T-helper 1 cell treated with Interleukin-12 subunit alpha and Interleukin-12 subunit beta and Interleukin-4 antibody, amounts not matched to agents 30 μg/mL and 1 μg/mL, for 36 hours (primary cell): Measurements from ENCODE around the gene PARP12.

Experiments
- H3K27ac Mint-ChIP-seq: one replicate; pipeline ENCODE4 v1.8.0; 2021; ENCODE audit warnings: mild to moderate bottlenecking, mixed read lengths
- H3K27me3 Mint-ChIP-seq: one replicate; pipeline ENCODE4 v1.8.0; 2021; ENCODE audit warnings: low read depth, mixed read lengths
- H3K36me3 Mint-ChIP-seq: one replicate; pipeline ENCODE4 v1.8.0; 2021; ENCODE audit warnings: low read depth, mixed read lengths
- H3K4me1 Mint-ChIP-seq: one replicate; pipeline ENCODE4 v1.8.0; 2021; ENCODE audit warnings: low read depth, mixed read lengths
- H3K4me3 Mint-ChIP-seq: one replicate; pipeline ENCODE4 v1.8.0; 2021; ENCODE audit warnings: mild to moderate bottlenecking, moderate library complexity, mixed read lengths
- H3K9me3 Mint-ChIP-seq: one replicate; pipeline ENCODE4 v1.8.0; 2021; ENCODE audit warnings: mixed read lengths

PARP12 gene

DNA sequence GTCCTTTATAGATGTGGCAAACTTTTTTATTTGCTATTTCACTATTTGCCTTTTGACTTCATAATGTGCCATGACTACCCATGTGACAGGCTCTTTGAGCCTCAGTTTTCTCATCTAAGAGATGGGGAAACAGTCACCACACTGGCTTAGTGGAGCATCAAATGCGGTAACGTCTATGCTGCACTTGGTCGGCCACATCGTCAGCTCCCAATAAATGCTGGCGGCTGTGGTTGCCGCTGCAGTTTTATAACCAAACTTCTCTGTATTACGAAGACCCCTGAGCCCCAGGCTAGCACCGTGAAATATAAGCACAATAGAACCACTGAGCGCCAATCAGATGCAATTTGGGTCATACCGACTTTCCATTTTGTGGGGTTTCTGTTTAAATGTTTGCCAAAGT lies 56.2 kb downstream of the PARP12 start:
- Mint-ChIP-seq H3K4me3 (no peak overlapping the region), H3K36me3 (no peaks in the 10 kb centered on the region), H3K4me1 (no peaks in the 10 kb centered on the region), H3K27me3 (peaks cover 3% of the 10 kb centered on the region), H3K9me3 (no peaks in the 10 kb centered on the region), H3K27ac (no peak overlapping the region)

DNA sequence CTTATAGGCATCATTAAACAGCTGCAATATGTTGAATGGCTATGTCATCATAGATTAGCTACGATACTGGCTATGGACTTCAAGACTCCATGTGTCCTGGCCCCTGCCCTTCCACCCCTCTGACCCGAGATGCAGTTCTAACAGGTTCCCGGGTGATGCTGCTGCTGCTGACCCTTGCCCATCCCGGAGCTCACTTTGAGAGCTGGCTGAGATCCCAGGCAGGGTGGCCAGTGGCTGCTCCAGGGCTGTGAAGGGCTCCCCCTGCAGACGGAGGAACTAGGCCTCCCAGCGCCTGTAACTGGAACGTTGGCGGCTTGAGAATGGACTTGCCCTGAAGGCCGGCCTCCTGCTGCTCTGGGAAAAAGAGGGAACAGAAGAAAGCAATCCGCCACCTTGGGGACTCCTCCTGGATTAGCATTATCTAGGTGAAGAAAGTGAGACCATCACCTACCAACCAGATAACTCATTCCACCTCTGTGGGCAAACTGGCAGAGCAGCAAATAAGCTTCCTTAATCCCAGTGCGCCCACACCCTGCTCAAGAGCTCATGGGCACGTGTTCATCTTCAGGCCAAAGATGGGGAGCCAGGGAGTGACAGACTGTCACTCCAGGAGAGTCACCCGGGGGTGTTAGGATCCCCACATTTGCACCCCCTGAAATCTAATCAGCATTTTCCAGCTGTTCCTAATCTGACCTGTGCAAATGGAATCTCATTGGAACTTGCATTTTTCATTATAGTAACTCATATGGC lies 56.8 kb downstream of the PARP12 start:
- Mint-ChIP-seq H3K27ac (no peak overlapping the region), H3K27me3 (no peaks in the 10 kb centered on the region), H3K36me3 (no peaks in the 10 kb centered on the region), H3K9me3 (no peaks in the 10 kb centered on the region), H3K4me3 (no peak overlapping the region), H3K4me1 (no peaks in the 10 kb centered on the region)

DNA sequence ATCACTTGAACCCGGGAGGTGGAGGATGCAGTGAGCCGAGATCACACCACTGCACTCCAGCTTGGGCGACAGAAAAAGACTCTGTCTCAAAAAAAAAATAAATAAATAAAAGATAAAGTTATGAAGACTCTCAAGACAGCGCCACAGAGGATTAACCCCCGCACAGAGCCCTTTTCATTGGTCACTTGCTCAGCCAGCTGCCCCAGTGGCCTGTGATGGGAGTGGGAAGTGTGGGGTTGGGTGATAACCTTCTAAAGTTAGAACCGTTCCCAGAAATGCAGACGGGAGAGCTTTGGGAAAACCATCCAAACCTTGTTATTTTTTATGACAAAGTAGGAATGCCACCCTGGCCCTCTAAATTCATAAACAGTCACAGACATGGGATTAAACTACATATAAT lies 57.4 kb downstream of the PARP12 start:
- no peaks in the 10 kb centered on the region for H3K9me3 Mint-ChIP-seq
- H3K4me3 Mint-ChIP-seq, result no peak overlapping the region
- H3K27ac Mint-ChIP-seq, result no peak overlapping the region
- H3K27me3 Mint-ChIP-seq, result no peaks in the 10 kb centered on the region
- no peaks in the 10 kb centered on the region for H3K4me1 Mint-ChIP-seq
- H3K36me3 Mint-ChIP-seq, result no peaks in the 10 kb centered on the region

DNA sequence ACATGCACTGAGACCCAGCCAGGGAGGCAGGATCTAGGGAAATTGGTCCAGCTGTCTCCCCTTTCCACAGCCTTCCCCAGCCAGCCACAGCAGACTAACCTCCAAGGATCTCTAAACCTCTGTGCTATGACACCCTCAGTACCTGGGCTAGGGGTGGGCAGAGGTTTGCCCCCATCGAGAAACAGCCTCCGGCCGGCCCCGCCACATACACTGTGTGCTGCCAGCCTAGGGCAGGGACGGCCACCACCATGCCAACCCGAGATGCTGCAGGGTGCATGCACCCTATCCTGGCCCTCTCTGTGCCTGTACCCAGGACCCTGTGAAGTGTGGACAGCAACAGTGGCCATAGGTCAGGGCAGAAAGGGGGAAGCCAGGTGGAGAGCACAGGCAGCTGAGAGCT lies 58.1 kb downstream of the PARP12 start:
- H3K9me3 Mint-ChIP-seq, result no peaks in the 10 kb centered on the region
- H3K27me3 Mint-ChIP-seq, result no peaks in the 10 kb centered on the region
- H3K4me1 Mint-ChIP-seq, result no peaks in the 10 kb centered on the region
- H3K4me3 Mint-ChIP-seq, result no peak overlapping the region
- no peaks in the 10 kb centered on the region for H3K36me3 Mint-ChIP-seq
- no peak overlapping the region for H3K27ac Mint-ChIP-seq

DNA sequence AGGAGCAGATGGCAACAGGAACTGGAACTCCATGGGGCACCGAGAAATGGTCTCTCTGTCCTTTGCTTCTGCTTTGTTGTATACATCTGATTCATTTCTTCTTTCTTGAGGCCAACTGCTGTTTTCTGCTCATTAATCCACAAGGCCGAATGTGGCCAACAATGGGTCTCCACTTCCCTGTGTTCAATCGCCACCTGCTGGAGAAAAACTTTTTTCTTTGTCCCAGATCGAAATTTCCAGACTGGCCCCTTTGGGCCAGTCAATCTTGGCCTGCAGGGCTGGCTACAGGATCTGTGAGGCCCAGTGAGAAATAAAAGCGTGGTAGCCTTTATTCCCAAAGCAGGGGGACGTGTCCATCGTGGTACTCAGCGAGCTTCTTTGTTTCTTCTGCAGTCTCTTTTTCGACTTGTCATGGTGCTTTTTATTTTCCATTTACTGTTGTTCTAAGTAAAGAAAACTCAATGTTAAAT lies 58.8 kb downstream of the PARP12 start:
- Mint-ChIP-seq H3K9me3 (no peaks in the 10 kb centered on the region), H3K27ac (no peak overlapping the region), H3K4me3 (no peak overlapping the region)

DNA sequence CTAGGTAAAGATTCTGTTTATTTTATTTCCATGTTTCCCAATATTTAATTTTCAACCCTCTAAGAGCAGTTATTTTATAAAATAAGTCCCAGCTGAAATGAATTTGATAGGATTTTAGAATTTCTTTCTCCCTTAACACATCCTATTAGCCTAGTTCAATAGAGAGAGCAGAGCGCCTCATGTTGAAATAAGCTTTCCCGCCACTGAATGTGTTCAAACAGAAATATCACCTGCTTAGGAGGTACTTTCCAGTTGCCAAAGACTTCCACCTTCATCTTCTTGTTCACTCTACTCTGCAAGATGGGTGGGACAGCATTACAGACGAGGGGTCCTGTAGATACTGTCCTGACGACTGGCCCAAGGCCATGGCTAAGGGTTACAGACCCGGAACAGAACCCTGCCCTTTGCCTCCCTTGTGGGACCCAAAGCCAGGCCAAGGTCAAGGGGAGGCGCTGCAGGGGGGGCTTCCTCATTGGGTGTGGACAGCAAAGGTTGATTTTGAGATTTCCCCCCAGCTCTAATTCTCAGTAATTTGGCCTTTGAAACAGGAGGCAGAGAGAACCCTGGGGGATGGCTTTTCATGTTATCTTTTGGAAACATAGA lies 62.0 kb downstream of the PARP12 start:
- H3K4me3 Mint-ChIP-seq, result no peak overlapping the region

More for the DNA sequence above, 58.8 kb downstream of the PARP12 start:
- no peaks in the 10 kb centered on the region for H3K36me3 Mint-ChIP-seq
- H3K27me3 Mint-ChIP-seq, result no peaks in the 10 kb centered on the region
- no peaks in the 10 kb centered on the region for H3K4me1 Mint-ChIP-seq

DNA sequence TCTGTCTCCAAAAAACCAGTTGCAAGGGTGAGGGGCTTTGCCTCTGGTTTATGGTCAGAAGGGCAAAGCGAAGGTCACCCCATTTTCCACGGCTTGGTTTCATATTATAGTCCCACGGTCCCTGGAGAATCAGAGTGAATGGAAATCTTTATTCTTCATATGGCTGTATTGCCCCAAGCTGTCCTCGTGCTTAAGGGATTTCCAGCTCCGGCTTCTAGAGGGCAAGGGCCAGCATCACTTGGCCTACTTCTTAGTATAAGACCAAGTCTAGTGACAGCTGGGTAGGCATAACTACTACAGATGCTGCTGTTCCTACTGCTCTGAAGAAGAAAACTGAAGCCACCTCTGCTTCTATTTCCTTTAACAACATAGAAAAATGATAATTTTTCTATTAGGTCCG lies 63.2 kb downstream of the PARP12 start:
- Mint-ChIP-seq H3K4me1 (no peaks in the 10 kb centered on the region), H3K27ac (no peak overlapping the region), H3K27me3 (no peaks in the 10 kb centered on the region), H3K36me3 (no peaks in the 10 kb centered on the region), H3K4me3 (no peak overlapping the region), H3K9me3 (no peaks in the 10 kb centered on the region)

More for the DNA sequence above, 62.0 kb downstream of the PARP12 start:
- no peaks in the 10 kb centered on the region for H3K36me3 Mint-ChIP-seq
- H3K4me1 Mint-ChIP-seq, result no peaks in the 10 kb centered on the region
- H3K27ac Mint-ChIP-seq, result no peak overlapping the region
- H3K27me3 Mint-ChIP-seq, result no peaks in the 10 kb centered on the region
- no peaks in the 10 kb centered on the region for H3K9me3 Mint-ChIP-seq

DNA sequence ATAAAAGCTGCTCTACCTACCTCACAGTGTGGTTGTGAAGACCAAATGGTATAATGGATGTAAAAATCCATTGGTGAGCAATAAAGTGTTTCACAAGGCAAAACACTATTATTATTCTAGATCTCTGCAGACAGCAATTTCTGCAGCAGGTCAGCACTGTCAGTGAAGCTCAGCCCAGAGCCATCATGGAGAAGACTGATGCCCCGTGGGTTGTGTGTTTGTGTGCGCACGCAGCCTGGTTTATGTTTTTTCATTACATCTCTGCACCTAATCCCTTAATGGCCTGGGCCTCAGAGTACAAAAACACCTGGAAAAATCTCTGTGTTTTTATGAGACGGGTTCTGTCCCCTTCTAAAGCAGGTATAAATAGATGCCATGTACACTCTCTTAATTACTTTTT lies 64.2 kb downstream of the PARP12 start:
- Mint-ChIP-seq H3K27me3 (no peaks in the 10 kb centered on the region), H3K4me3 (no peak overlapping the region), H3K27ac (no peak overlapping the region), H3K4me1 (no peaks in the 10 kb centered on the region), H3K9me3 (no peaks in the 10 kb centered on the region), H3K36me3 (no peaks in the 10 kb centered on the region)

DNA sequence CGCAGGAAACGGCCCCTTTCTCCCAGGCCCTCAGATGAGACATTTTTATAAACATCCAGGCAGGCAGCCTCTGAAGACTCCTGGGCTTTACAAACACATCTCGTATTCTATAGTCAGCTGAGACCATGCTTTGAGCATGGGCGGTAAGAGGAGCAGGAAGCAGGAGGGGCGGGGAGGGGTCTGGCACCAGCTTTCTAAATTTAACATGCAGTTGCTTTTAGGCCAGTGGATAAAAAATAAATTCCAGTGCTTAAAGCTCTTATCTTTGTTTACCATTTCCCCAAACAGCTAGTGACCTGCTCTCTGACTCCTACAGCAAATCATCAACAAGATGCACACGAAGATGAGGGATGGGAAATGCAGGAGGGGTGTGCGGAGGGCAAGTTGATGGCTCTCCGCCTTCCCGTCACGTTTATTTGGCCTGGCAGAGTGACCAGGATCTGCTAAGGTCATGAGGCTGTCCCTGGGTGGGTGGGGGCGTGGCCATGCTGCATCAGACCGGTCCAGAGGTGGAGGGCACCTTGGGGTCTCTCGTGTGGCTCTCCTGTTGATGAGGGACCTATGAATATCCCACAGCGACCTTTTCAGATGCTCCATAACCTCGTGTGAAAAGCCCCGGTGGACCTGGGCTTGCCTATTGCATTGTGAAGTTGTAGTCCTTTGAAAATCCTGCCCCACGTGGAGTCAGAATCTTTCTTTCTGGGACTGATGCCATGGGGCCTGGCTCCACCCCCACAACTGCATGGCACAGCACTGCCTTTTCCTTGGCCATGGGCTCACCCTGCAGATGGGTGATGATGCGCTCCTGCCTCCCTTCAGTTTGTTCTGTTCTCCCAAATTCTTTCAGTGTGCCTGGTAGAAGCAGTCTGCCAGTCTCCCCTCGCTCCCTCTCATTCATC lies 67.5 kb downstream of the PARP12 start:
- no peak overlapping the region for H3K4me3 Mint-ChIP-seq
- H3K4me1 Mint-ChIP-seq, result no peaks in the 10 kb centered on the region
- no peak overlapping the region for H3K27ac Mint-ChIP-seq

DNA sequence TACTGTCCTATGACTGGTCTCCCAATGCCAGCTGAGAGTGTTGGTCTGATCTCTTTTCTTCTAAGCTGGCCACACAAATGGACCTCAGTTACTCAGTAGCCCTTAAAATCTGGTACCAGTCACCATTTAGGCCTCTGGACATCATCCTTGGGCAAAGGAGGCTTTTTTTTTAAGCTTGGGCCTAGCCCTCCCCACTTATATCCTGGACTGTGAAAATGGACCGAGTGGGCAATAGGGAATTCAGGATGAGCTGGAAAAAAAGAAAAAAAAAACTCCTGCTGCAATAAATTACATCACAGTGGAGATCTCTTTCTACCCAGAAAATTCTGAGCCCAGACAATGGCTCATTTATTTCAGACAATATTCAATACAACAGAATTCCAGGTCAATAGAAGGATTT lies 68.4 kb downstream of the PARP12 start:
- Mint-ChIP-seq H3K36me3 (no peaks in the 10 kb centered on the region), H3K4me1 (no peaks in the 10 kb centered on the region), H3K27me3 (no peaks in the 10 kb centered on the region), H3K9me3 (no peaks in the 10 kb centered on the region), H3K27ac (no peak overlapping the region), H3K4me3 (no peak overlapping the region)

More for the DNA sequence above, 67.5 kb downstream of the PARP12 start:
- no peaks in the 10 kb centered on the region for H3K27me3 Mint-ChIP-seq
- H3K9me3 Mint-ChIP-seq, result no peaks in the 10 kb centered on the region
- H3K36me3 Mint-ChIP-seq, result no peaks in the 10 kb centered on the region

DNA sequence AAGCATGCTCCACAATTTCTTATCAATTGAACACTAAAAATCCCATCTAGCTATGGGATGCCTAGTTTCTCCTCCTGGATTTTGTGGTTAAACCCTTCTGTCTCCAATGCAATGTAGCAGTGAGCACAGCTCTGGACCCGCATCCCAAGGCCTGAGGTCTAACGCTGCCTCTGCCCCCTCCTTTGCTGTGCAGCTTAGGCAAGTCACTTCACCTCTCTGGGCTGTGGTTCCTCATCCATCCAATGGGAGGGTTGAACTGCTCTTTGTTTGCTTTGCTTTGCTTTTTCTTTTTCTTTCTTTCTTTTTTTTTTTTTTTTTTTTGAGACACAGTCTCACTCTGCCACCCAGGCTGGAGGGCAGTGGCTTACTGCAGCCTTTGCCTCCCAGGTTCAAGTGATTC lies 69.2 kb downstream of the PARP12 start:
- no peaks in the 10 kb centered on the region for H3K4me1 Mint-ChIP-seq
- no peaks in the 10 kb centered on the region for H3K9me3 Mint-ChIP-seq
- no peaks in the 10 kb centered on the region for H3K27me3 Mint-ChIP-seq
- H3K36me3 Mint-ChIP-seq, result no peaks in the 10 kb centered on the region
- no peak overlapping the region for H3K4me3 Mint-ChIP-seq
- no peak overlapping the region for H3K27ac Mint-ChIP-seq

DNA sequence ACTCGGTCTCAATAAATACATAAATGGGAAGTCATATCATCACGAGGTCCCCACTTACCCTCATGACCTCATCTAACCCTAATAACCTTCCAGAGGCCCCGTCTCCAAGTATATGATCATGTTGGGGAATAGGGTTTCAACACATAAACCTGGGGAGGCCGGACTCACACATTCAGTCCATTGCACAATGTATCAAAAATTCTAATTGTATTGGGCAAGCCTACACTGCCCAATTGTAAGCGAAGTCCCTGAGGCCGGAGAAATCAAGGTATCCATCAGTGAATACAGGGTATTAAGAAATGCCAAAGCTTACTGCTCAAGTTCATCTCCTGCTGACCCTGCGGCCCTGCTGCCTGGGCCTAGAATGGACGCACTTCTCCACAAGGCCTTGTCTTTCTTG lies 69.6 kb downstream of the PARP12 start:
- Mint-ChIP-seq H3K9me3 (no peaks in the 10 kb centered on the region), H3K27ac (no peak overlapping the region), H3K27me3 (no peaks in the 10 kb centered on the region), H3K4me3 (no peak overlapping the region), H3K36me3 (no peaks in the 10 kb centered on the region), H3K4me1 (no peaks in the 10 kb centered on the region)

DNA sequence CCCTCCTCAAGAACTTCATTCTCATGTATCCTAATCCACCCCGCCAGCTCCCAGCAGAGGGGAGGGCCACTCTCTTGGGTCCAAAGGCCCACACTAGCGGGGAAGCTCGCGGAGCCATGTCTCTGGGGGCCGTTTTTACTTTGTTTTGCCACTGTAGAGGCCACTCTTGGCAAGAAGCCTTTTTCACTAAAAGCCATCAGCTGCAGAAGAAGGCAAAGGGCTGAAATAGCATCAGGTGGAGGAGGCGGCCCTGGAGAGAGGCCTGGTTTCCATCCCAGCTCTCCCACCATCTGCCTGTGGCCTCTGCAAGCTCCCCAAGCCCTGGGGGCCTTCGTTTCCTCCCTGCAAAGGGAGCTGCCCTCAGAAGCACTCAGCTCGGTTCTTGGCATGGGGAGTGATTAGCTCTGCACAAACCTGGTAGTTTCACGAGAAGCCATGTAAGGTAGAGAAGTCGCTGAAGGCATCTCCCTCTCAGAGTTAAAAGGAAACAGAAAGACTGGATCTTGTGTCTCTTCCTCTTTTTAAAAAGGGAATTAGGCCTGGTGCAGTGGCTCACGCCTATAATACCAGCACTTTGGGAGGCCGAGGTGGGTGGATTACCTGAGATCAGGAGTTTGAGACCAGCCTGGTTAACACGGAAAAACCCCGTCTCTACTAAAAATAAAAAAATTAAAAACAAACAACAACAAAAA lies 70.3 kb downstream of the PARP12 start:
- H3K36me3 Mint-ChIP-seq, result no peaks in the 10 kb centered on the region
- H3K4me1 Mint-ChIP-seq, result no peaks in the 10 kb centered on the region

DNA sequence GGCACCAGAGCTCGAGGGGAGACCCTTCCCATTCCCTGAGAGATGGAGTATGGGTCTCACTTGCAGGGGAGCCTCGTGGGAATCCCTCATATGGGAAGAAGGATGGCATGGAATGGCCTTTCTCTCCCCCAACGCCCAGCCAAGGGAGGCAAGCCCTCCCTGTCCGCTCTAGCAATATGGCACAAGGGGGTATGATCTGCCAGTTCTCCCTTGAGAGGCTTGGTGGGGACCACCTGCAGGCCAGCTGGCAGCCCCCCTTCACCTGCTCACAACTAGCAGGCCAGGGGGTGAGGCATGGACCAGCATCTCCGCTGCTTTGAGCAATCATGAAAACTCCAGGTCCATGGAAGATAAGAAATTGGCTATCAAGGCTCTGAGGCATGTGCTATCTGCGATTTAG lies 70.8 kb downstream of the PARP12 start:
- Mint-ChIP-seq H3K4me3 (no peak overlapping the region), H3K9me3 (no peaks in the 10 kb centered on the region), H3K27me3 (no peaks in the 10 kb centered on the region), H3K36me3 (no peaks in the 10 kb centered on the region), H3K4me1 (no peaks in the 10 kb centered on the region), H3K27ac (no peak overlapping the region)

More for the DNA sequence above, 70.3 kb downstream of the PARP12 start:
- Mint-ChIP-seq H3K9me3 (no peaks in the 10 kb centered on the region), H3K27ac (no peak overlapping the region), H3K4me3 (no peak overlapping the region), H3K27me3 (no peaks in the 10 kb centered on the region)
